Renal pelvis (tissue), 4 donors: Measurements from ENCODE around the gene IL13. TPM values are rescaled to one million over a fixed set of nuclear protein-coding genes. Genes with fewer than 3 reads are reported as not detected.
A peak's percentile ranks its signal among the peaks of the same experiment; 100 is the strongest.
"Not testable (repeated sequence)": the region's sequence is repeated elsewhere in the genome, so short reads cannot be mapped to it uniquely, and the experiment has no call there.

Experiments
- DNase-seq: peaks from one replicate; pipeline ENCODE4 v3.0.0-alpha.2; 2013
- polyA plus RNA-seq, 3 donors: library from polyadenylated mRNA; unstranded; fragments of 120-200 nt; gene quantifications; one replicate each; pipeline ENCODE4 v1.2.1, GENCODE V29; 2013; ENCODE audit not compliant: insufficient read length in 3 of 3

IL13 gene
- polyA plus RNA-seq, 3 donors: 0.12 TPM; not detected in 2

GRCh38 chr5:132688536-132689339 is 30.8 kb downstream of the IL13 start:
- DNase-seq: no peak

- peak; percentile 27 for DNase-seq
Measured at GRCh38 chr5:132689513-132689912, 31.5 kb downstream of the IL13 start.

GRCh38 chr5:132690156-132690555 is 32.2 kb downstream of the IL13 start:
- no peak for DNase-seq

DNA sequence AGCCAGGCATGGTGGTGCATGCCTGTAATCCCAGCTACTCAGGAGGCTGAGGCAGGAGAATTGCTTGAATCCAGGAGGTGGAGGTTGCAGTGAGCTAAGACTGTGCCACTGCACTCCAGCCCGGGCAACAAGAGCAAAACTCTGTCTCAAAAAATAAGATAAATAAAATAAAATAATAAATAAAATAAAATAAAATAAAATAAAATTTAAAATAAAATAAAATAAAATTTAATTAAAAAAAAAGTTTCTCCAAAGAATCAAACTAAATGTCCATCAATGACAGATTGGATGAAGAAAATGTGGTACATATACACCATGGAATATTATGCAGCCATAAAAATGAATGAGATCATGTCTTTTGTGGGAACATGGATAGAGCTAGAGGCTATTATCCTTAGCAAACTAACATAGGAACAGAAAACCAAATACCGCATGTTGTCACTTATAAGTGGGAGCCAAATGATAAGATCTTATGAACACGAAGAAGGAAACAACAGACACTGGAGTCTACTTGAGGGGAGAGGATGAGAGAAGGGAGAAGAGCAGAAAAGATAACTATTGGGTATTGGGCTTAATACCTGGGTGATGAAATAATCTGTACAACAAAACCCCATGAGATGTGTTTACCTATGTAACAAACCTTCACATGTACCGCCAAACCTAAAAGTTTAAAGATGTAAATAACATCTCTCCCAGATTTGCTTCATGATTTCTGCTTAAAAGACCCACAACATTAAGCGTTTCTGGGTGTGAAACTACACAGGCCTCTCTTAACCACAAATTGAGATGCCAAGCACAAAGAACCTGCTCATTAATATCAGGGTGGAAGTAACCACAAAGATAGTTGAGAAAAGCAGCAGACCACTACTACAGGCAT is 34.0 kb downstream of the IL13 start:
- not testable (repeated sequence) for DNase-seq

DNA sequence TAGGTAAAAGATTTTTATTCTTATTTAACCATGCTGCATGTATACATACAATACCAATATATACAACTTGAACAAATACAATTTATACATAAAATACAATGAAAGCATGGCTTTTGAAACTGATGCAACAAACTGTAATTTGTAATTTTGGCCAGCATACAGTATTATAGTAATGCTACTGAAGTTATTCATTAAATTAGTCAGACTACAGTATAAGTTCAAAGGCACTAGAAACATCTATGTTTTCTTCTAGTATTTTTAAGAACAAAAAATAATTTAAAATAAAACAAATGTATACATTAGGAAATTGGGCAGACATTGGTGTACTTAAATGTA is 34.6 kb downstream of the IL13 start:
- DNase-seq: no peak

DNA sequence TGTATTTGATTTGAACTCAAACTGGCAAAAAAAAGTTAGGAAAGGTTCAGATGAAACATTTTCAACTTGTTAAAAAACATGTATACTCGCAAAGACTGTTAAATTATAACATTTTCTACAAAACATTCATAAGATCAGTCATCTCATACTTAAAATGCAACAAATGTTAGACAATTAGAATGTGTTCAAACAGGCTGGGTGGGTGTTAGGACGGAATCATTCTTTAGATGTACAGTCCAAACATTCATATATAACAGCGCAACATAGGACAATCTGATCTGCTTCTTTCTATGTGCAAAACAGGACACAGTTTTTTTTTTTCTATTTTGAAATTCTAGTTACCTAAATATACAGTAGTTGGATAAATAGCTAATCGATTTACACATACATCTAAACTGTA is 38.0 kb downstream of the IL13 start:
- DNase-seq: no peak

DNA sequence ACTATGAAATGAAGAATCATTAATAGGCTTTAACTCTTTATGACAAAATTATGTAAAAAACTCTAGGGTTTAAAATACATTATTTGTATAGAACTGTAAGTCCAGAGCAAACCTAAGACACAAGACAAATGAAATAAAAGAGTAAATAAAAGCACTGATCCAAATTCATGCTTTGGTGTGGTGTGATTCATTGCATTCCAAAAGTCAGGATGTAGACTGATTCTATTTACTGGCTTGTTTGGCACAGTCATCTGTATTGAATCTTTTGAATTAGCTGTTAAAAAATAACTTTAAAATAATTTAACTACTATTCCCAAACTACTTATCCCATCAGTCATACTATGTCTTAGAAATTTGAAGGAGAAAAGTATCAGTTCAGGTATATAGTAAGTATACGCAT is 46.9 kb downstream of the IL13 start:
- DNase-seq: no peak

DNA sequence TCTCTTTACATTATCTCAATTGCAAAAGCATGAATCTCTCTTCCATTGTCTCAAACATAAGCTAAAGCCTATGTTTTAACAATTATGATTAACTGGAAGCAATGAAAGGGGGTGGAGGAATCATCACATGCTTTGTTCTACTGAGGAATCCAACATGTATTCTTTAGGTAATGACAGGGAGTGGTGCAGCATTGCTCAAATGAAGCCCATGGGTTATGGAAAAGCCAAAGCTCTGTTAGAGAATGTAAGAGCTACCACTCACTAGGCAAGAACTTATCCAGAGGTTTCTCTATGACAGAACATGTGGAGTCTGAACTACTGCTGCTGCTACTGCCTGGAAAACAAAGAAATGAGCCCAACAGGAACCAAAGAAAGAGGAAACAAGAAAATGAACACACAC is 50.7 kb downstream of the IL13 start:
- no peak for DNase-seq

Other genes starting within 250 kb of the IL13 start
- 10 to 100 TPM; 13.8 to 17.1 (median 15.8) TPM for gene IRF1, start 167.4 kb upstream of the IL13 start, polyA plus RNA-seq
- gene IL5, start 114.7 kb upstream of the IL13 start, polyA plus RNA-seq: not detected
- 10 to 100 TPM; 49.1 to 55.4 (median 49.9) TPM for gene RAD50, start 101.2 kb upstream of the IL13 start, polyA plus RNA-seq
- gene IL4, start 15.8 kb downstream of the IL13 start, polyA plus RNA-seq: under 1 TPM in 1 of 3 donors, not detected in 2; 0.37 TPM
- gene KIF3A, start 79.4 kb downstream of the IL13 start, polyA plus RNA-seq: 10 to 100 TPM; 19.7 to 35.9 (median 23.5) TPM
- gene CCNI2, start 89.3 kb downstream of the IL13 start, polyA plus RNA-seq: 1 to 10 TPM; 2.6 to 4.1 (median 3.1) TPM
- gene SEPTIN8, start 119.1 kb downstream of the IL13 start, polyA plus RNA-seq: 10 to 100 TPM; 79.1 to 87.7 (median 84.1) TPM
- gene SOWAHA, start 155.1 kb downstream of the IL13 start, polyA plus RNA-seq: 1 to 10 TPM; 3.9 to 5.2 (median 4.9) TPM
- 10 to 100 TPM; 12.7 to 20.9 (median 20.6) TPM for gene SHROOM1, start 172.5 kb downstream of the IL13 start, polyA plus RNA-seq
- 1 to 10 TPM; 1.1 to 2.2 (median 2.0) TPM for gene GDF9, start 208.3 kb downstream of the IL13 start, polyA plus RNA-seq
- gene UQCRQ, start 208.5 kb downstream of the IL13 start, polyA plus RNA-seq: 100 to 1,000 TPM; 199 to 253 (median 242) TPM
- 1 to 10 TPM; 4.0 to 9.9 (median 8.0) TPM for gene LEAP2, start 215.5 kb downstream of the IL13 start, polyA plus RNA-seq